Keratinocyte (primary cell): Measurements from ENCODE around the gene NDUFS6. TPM values are rescaled to one million over a fixed set of nuclear protein-coding genes. Genes with fewer than 3 reads are reported as not detected.

ENCODE experiments used
- DNase-seq: peaks from one replicate; pipeline ENCODE4 v3.0.0-alpha.2; 2011; ENCODE audit warnings: low read depth, missing footprints, low spot score
- FAIRE-seq: peaks from 2 replicates; lab custom pipeline; 2011; peaks lifted over from hg19 to GRCh38; lab: Jason Lieb, UNC
- H2AFZ ChIP-seq: 2 replicates; pipeline ENCODE4 v1.6.0; 2012; ENCODE audit warnings: low read length, control low read depth, inconsistent platforms; ENCODE audit not compliant: control insufficient read depth
- H3K27ac ChIP-seq: 2 replicates; pipeline ENCODE4 v1.5.1; 2011; ENCODE audit warnings: low read length; ENCODE audit not compliant: control insufficient read depth, insufficient read depth
- H3K27me3 ChIP-seq: 3 replicates; pipeline ENCODE4 v1.6.0; 2011; ENCODE audit warnings: low read length; ENCODE audit not compliant: control insufficient read depth, insufficient read depth; ENCODE audit errors: extremely low read depth
- H3K36me3 ChIP-seq, 2 experiments: 2 replicates in 1 of 2; 3 replicates in 1 of 2; pipeline ENCODE4 v1.5.1; 2011; ENCODE audit warnings: low read length in 2 of 2, mild to moderate bottlenecking in 1 of 2; ENCODE audit not compliant: control insufficient read depth in 2 of 2, insufficient read depth in 2 of 2; ENCODE audit errors: extremely low read depth in 1 of 2
- H3K4me1 ChIP-seq: 3 replicates; pipeline ENCODE4 v1.5.1; 2011; ENCODE audit warnings: low read length; ENCODE audit not compliant: control insufficient read depth, insufficient read depth; ENCODE audit errors: extremely low read depth
- H3K4me2 ChIP-seq: 3 replicates; pipeline ENCODE4 v1.6.0; 2011; ENCODE audit warnings: low read depth, low read length; ENCODE audit not compliant: control insufficient read depth, insufficient read depth; ENCODE audit errors: extremely low read depth
- H3K4me3 ChIP-seq, 3 experiments: fragments of 200-600 bp in 1 of 3; sonication (generic) in 1 of 3; 2 replicates in 2 of 3; 3 replicates in 1 of 3; pipeline ENCODE4 v1.5.1; 2011 to 2016; ENCODE audit warnings: low read length in 3 of 3, mild to moderate bottlenecking in 3 of 3, control low read depth in 2 of 3, inconsistent platforms in 1 of 3, low read depth in 1 of 3, mixed read lengths in 1 of 3, mixed run types in 1 of 3, moderate library complexity in 1 of 3; ENCODE audit not compliant: control insufficient read depth in 2 of 3, insufficient read depth in 2 of 3; ENCODE audit errors: extremely low read depth in 1 of 3
- H3K79me2 ChIP-seq: 2 replicates; pipeline ENCODE4 v1.6.0; 2012; ENCODE audit warnings: low read length; ENCODE audit not compliant: control insufficient read depth, insufficient read depth
- H3K9ac ChIP-seq: 3 replicates; pipeline ENCODE4 v1.6.0; 2011; ENCODE audit warnings: low read length; ENCODE audit not compliant: control insufficient read depth, insufficient read depth; ENCODE audit errors: extremely low read depth
- H3K9me1 ChIP-seq: 3 replicates; pipeline ENCODE4 v1.6.0; 2011; ENCODE audit warnings: low read length; ENCODE audit not compliant: control insufficient read depth, insufficient read depth; ENCODE audit errors: extremely low read depth
- H3K9me3 ChIP-seq: 2 replicates; pipeline ENCODE4 v1.5.1; 2012; ENCODE audit warnings: low read depth, low read length; ENCODE audit not compliant: control insufficient read depth
- H4K20me1 ChIP-seq: 3 replicates; pipeline ENCODE4 v1.6.0; 2011; ENCODE audit warnings: low read length; ENCODE audit not compliant: control insufficient read depth, insufficient read depth; ENCODE audit errors: extremely low read depth
- CTCF ChIP-seq, 3 experiments: IDR thresholded peaks in 1 of 3; conservative IDR thresholded peaks in 1 of 3; optimal IDR thresholded peaks in 1 of 3; 2 replicates in 2 of 3; 3 replicates in 1 of 3; pipeline versions ENCODE3 to v1.5.1; 2011; ENCODE audit warnings: low read length in 3 of 3, mild to moderate bottlenecking in 3 of 3, moderate library complexity in 2 of 3, control low read depth in 1 of 3, inconsistent platforms in 1 of 3; ENCODE audit not compliant: insufficient read depth in 2 of 3; ENCODE audit errors: extremely low read depth in 1 of 3
- EZH2 ChIP-seq: IDR thresholded peaks from one replicate; pipeline ENCODE4 v1.6.1; 2012; ENCODE audit warnings: inconsistent platforms, mild to moderate bottlenecking, low read length, moderate library complexity
- dilution Hi-C: fragments of 300-500 bp; cut with MboI; formaldehyde crosslinking; loops from one replicate; pipeline ENCODE4 v1.7.0; 2020; ENCODE audit warnings: low sequenced_read_pairs; ENCODE audit not compliant: extremely low pct_ligation_motif_present
- polyA plus RNA-seq, 5 experiments: library from polyadenylated mRNA; depleted of rRNA in 3 of 5; stranded (reverse) in 3 of 5; stranded (forward) in 1 of 5; unstranded in 1 of 5; fragments of >200 nt; gene quantifications; 1 replicate in 1 of 5; 2 replicates in 3 of 5; 3 replicates in 1 of 5; pipeline versions ENCODE4 v1.2.1 to v1.2.3, GENCODE V29; 2011 to 2012; ENCODE audit warnings: missing spikeins in 2 of 5, low read depth in 1 of 5, low replicate concordance in 1 of 5

NDUFS6 gene
- polyA plus RNA-seq, 1 donor (not counting 4 experiments of a cell fraction or from before 2014, with no cell fraction given): 66.3 TPM

GRCh38 chr5:1777281-1778137 lies 23.7 kb upstream of the NDUFS6 start:
- dilution Hi-C loops: no loop called here
- Histone ChIP-seq H2AFZ (no peak overlapping the region), H3K4me3 (no peak overlapping the region), H3K79me2 (no peaks in the 10 kb centered on the region), H3K27me3 (peaks cover 4% of the 10 kb centered on the region), H3K9me1 (no peaks in the 10 kb centered on the region), H3K9me3 (no peaks in the 10 kb centered on the region), H3K4me1 (no peaks in the 10 kb centered on the region), H4K20me1 (no peaks in the 10 kb centered on the region), H3K4me2 (no peak overlapping the region), H3K27ac (no peak overlapping the region), H3K36me3 (no peaks in the 10 kb centered on the region), H3K9ac (no peak overlapping the region)
- TF ChIP-seq EZH2 (no peak), CTCF (optimal IDR thresholded peaks at IDR 0.05 in 1 of 3, IDR thresholded peaks at IDR 0.05 in 1 of 3, conservative IDR thresholded peaks at IDR 0.05 in 1 of 3; ENCODE audit: extremely low read depth in 1 of 3, insufficient read depth in 2 of 3, low read length in 3 of 3) (no peak)
- DNase-seq (no peak), FAIRE-seq (no peak)

- no peaks in the 10 kb centered on the region for H4K20me1 ChIP-seq
- H3K4me1 ChIP-seq: no peaks in the 10 kb centered on the region
- TF ChIP-seq CTCF (optimal IDR thresholded peaks at IDR 0.05 in 1 of 3, IDR thresholded peaks at IDR 0.05 in 1 of 3, conservative IDR thresholded peaks at IDR 0.05 in 1 of 3; ENCODE audit: extremely low read depth in 1 of 3, insufficient read depth in 2 of 3, low read length in 3 of 3) (no peak), EZH2 (no peak)
- no peaks in the 10 kb centered on the region for H3K9me3 ChIP-seq
- FAIRE-seq (no peak), DNase-seq (no peak)
- H3K9me1 ChIP-seq: no peaks in the 10 kb centered on the region
- H3K4me2 ChIP-seq: no peak overlapping the region
- no peaks in the 10 kb centered on the region for H3K36me3 ChIP-seq
- H3K27ac ChIP-seq: no peak overlapping the region
- H3K4me3 ChIP-seq: no peak overlapping the region
- dilution Hi-C loops: no loop called here
- H3K27me3 ChIP-seq: no peaks in the 10 kb centered on the region
- no peaks in the 10 kb centered on the region for H3K79me2 ChIP-seq
- H2AFZ ChIP-seq: no peak overlapping the region
- no peak overlapping the region for H3K9ac ChIP-seq
Observed at GRCh38 chr5:1778138-1779020, 22.8 kb upstream of the NDUFS6 start.
